Retinal pigment epithelial cell (primary cell): ENCODE results near the gene GPC3.

ENCODE experiments used
- DNase-seq: peaks from one replicate; pipeline ENCODE4 v3.0.0-alpha.2; 2010; ENCODE audit warnings: low read depth
- H3K4me3 ChIP-seq: 2 replicates; pipeline ENCODE4 v1.5.1; 2011; ENCODE audit warnings: mild to moderate bottlenecking, low read length, control low read depth, moderate library complexity
- CTCF ChIP-seq: conservative IDR thresholded peaks from 2 replicates; pipeline ENCODE4 v1.5.1; 2011; ENCODE audit warnings: low read depth, low read length, control low read depth, inconsistent platforms

Gene GPC3

DNA sequence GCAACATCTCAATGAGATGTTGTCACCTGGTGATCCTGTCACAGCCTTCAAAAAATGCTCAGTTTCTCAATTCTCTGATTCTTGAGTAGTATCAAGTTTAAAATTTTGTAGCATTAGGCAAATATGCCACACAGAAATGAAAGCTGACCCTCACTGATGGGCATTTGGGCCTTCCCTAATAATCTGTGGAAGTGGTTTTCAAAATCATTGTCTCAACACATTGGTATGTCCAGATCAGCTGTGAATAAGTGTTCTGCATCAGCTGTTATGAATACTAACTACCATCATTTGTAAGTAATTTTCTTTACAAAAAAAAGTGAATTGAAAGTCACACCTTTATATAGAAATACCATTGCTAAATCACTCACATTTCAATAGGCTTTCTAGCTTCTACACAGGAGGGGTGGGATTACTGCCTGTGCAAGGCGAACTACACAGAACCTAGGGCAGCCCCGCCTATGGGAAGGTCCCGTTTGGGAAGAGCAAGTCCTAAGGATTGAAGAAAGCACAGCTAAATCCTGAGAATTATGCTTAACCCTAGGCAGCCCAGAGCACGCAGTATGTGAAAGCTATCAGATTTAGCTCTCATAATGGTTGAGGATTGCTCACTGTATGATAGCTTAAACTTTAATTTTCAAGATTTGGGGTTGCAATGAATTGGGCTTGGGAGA lies 73.4 kb downstream of the GPC3 start:
- no peak for TF ChIP-seq CTCF
- no peak overlapping the region for H3K4me3 ChIP-seq
- no peak for DNase-seq

DNA sequence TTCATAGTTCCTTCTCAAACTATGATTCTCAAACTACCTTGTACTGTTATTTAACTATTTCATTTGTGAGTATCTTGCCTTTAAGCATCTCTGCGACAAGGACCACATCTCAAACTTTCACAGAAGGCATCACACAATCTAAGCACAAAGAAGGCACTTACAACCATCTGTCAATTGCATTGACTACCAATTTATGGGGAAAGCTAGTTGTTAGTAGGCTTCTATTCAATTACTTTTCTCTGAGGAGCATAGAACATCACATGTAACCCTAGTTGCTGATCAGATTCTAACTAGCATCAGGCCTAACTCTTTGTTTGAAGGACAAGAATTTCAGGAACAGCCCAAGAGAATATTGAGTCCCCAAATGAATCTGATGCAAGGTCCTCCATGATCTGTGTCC lies 74.9 kb downstream of the GPC3 start:
- TF ChIP-seq CTCF, result no peak
- no peak overlapping the region for H3K4me3 ChIP-seq
- DNase-seq, result no peak

DNA sequence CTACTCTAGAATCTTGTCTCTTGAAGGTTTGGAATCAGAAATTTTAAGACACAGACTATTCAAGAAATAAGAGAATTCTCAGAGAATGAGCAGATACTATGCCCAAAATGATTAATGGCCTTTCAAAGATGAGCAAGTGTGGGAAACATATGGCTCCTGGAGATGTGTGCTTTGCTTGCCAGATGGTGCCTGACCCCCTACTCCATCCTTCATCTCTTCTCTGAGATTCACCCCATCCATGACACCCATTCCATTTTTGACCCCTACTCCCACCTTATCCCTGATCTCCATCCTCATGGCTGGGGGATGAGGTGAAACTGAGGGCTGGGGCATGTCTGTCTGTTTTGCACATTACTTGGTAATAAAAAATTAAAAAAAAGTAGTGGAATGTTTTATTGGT lies 75.5 kb downstream of the GPC3 start:
- no peak for TF ChIP-seq CTCF
- DNase-seq, result no peak
- no peak overlapping the region for H3K4me3 ChIP-seq

GRCh38 chrX:133908223-133908955 lies 77.0 kb downstream of the GPC3 start:
- no peak for DNase-seq
- H3K4me3 ChIP-seq, result no peak overlapping the region

GRCh38 chrX:133907606-133908005 lies 77.8 kb downstream of the GPC3 start:
- TF ChIP-seq CTCF, result no peak

More at GRCh38 chrX:133908223-133908955, 77.0 kb downstream of the GPC3 start:
- no peak for TF ChIP-seq CTCF

DNA sequence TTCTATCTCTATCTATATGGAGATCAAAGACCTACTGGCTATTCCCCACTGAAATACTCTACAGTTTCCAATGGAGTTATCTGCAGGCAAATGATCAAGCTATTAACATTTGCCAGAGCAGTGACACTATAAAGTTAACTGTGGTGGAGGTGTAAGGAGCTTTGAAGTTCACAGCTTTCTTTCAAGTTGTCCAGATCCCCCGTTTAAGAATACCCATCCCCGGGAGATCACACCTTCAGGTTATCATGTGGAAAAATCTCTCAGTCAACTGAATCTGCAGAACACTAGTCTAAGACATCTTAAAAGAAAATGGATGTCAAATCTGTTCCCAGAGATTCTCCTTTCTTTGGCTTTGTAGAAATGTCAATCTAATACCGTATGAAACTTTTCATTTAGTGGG lies 80.1 kb downstream of the GPC3 start:
- TF ChIP-seq CTCF, result no peak
- no peak for DNase-seq
- no peak overlapping the region for H3K4me3 ChIP-seq

More at GRCh38 chrX:133907606-133908005, 77.8 kb downstream of the GPC3 start:
- no peak overlapping the region for H3K4me3 ChIP-seq
- DNase-seq, result no peak

GRCh38 chrX:133897593-133898163 lies 87.7 kb downstream of the GPC3 start:
- no peak overlapping the region for H3K4me3 ChIP-seq
- DNase-seq, result peak; percentile 22
- TF ChIP-seq CTCF, result no peak
